LoVo (cell line): ENCODE measurements around the gene POLG.

Source experiments
- DNase-seq: peaks from one replicate; pipeline ENCODE4 v3.0.0-alpha.2; 2016; ENCODE audit warnings: low spot score

Gene POLG

GRCh38 chr15:89326316-89326715, 8.3 kb downstream of the POLG start:
- no peak for DNase-seq

GRCh38 chr15:89325039-89325803, 9.4 kb downstream of the POLG start:
- no peak for DNase-seq

- DNase-seq: no peak
These were observed 10.8 kb downstream of the POLG start for GRCh38 chr15:89323825-89324224.

- no peak for DNase-seq
These were observed 11.8 kb downstream of the POLG start for GRCh38 chr15:89322822-89323221.

- DNase-seq: no peak
These were observed 12.9 kb downstream of the POLG start for GRCh38 chr15:89321521-89322410.

GRCh38 chr15:89320200-89320599, 14.4 kb downstream of the POLG start:
- no peak for DNase-seq

DNA sequence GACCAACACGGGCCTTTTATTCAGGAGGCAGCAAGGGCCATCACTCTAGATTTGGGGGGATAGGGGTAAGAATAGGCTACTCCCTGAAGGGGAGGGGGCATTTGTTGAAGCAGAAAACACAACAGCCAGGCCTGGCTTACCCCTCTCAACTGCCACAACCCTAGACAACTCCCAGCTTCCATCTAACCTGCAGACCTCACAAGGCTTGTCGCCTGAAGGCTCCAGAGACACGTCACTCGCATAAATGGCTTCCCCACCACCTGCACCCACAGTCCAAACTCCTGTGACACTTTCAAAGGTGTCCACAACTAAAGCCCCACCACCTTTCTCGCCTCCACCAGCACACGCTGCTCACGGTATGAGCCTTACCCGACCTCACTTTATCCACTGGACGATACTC, 14.9 kb downstream of the POLG start:
- no peak for DNase-seq

DNA sequence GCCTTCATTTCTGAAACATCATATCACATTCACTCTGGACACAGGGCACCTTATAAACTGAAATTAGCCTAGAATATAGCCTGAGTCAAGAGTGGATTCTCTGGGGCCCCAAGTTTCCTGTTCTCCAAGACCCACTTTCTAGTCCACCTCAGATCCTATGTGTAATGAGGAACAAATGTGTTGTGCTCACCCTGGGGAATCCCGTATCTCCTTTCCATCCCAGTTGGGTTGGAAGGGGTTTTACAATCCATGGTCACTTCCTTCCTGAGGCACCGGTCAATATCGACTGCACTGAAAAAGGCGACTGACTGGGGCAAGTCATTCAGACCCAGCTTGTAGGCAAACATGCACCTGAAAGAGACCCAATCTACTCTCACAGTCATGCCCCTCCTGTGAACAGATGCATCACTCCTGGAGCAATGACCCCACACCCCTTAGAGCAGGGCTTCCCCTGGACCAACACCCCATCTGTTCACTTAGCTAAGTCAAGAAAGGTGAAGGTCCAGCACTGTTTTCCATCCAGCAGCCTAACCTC, 17.4 kb downstream of the POLG start:
- DNase-seq: no peak

GRCh38 chr15:89316504-89316903, 18.1 kb downstream of the POLG start:
- no peak for DNase-seq

DNA sequence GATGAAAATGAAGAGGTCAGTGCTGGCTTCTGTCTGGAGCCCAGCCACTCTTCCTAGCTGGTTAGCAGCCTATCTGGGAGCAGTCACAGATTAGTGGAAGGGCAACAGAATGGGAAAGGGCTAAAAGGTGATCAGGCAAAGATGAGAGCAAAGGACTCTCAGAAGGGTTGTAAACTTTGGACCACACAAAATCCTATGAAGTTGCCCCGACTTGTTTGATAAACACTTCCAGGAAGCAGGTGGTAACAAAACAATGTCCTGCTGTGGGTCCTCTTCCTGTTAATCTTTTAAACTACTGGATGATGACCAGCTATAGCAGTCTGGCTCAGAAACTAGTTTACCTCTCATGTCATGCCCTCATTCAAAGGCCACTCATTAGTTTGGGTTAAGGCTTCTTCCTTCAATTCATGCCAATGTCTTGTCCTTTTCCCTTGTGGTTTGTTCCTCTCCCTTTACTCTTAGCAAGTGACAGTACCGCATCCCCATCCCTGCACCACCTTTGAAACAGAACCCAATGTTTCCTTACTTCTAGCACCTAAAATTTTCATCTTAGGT, 19.2 kb downstream of the POLG start:
- DNase-seq: no peak

GRCh38 chr15:89309993-89310392, 24.6 kb downstream of the POLG start:
- DNase-seq: no peak

GRCh38 chr15:89308236-89308635, 26.4 kb downstream of the POLG start:
- no peak for DNase-seq

GRCh38 chr15:89307791-89308190, 26.8 kb downstream of the POLG start:
- DNase-seq: no peak

- DNase-seq: no peak
These were observed 27.5 kb downstream of the POLG start for GRCh38 chr15:89307046-89307587.

DNA sequence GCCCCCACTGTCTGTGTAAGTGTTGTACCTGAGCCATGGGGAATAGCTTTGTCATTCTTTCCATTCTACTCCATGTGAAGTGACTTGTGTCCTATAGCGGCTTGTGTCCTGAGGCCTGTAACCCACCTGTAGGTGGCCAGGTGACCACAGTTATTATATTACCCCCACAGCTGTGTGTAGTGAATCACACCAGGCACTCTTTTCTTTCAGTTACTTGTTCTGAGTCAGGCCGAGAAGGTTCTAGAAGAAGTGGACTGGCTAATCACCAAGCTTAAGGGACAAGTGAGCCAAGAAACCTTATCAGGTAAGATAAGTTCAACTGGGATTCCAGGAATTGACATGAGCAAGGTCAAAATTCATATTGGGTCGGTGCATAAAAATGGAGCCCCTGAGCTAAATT, 29.2 kb downstream of the POLG start:
- no peak for DNase-seq

DNA sequence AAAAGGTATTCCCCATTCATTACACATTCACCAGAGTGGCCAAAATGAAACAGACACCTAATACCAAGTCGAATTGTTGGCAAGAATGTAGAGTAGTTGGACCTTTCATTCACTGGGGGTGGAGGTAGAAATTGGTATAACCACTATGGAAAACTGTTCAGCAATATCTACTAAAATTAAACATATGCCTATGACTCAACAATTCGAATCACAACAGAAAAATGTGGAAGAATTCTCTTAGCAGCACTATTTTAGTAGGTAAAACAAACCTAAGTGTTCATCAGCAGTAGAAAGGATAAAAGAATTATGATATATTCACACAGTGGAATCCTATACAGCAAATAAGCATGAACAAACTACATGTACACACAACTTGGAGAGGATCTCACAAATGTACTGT, 30.6 kb downstream of the POLG start:
- DNase-seq: no peak

DNA sequence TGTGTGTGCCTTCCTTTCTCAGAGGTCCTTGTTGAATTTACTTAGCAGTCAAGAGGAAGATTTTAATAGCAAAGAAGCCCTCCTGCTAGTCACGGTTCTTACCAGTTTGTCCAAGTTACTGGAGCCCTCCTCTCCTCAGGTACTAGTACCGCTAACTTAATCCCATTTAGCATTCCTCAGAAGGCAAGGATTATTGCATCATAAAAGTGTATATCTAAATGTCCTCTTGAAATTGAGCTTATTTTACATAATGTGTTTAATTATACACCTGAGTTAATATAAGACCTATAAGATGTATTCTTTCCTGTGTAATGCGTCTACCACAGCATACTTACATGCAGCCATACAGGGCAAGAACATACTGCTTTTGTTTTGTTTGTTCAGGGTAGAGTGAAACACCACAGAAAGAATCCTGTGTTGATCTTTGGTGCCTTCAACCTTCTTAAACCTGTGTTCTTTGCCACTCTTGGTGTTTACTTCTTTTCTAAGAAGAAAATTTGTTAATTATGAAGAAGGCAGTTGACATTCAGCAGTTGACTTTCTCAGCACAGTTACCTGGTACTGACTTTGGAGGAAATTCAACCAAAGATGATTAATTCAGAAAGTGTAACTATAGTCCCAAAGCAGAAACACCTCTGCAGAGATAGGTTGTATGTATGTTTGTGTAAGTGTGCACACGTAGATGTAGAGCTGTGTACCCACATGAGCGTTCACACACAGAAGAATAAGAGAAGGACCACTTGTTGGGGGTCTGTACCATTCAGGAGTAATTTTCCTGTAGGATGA, 33.1 kb downstream of the POLG start:
- no peak for DNase-seq

DNA sequence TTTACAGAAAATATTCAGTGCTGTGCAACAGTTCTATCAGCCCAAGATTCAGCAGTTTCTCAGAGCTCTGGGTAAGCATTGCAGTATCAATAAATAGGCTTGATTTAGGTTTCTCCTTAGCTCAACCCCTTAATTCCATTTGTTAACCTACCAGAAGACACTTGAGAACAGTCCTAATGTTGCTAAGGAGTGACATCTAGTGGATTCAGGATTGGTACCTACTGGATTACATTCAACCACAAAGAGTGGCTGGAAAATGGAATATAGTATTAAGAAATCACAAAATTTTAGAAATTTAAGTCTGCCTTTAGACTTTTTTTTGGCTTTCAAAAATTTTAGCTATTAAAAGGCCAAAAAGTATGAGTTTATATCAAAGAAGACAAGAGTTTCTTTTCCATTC, 34.7 kb downstream of the POLG start:
- no peak for DNase-seq

GRCh38 chr15:89293012-89293411, 41.6 kb downstream of the POLG start:
- no peak for DNase-seq

DNA sequence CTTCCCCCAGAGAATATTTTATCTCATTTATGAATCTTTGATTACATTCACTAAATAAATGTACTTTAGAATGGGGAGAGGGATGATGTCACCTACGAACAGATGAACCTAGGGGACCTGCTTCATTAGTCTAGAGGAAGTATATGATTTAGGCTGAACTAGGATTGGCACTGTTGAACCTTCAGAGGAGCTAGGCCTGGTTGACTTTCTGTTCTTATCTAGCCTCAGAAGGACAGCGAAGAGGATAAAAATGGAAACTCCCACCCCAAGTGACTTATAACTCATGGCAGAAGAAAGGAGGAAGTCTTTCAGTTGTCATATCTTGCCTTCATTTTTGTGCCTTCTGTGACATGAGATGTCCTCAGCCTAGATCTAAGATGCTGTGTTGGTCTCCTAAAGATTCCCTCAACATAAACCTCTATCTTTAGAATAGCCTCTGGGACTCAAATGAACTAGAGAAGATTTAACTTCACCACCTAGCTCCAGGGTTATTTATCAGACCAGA, 42.6 kb downstream of the POLG start:
- no peak for DNase-seq

- no peak for DNase-seq
These were observed 51.4 kb downstream of the POLG start for GRCh38 chr15:89283201-89283600.
